BE2C (cell line): ENCODE results near the gene KIF26A.

Experiments
- DNase-seq: peaks from one replicate; pipeline ENCODE4 v3.0.0-alpha.2; 2020
- H3K27me3 ChIP-seq: fragments of 250-450 bp; sonication (Bioruptor Pico); 2 replicates; pipeline ENCODE4 v1.5.1; 2020; ENCODE audit warnings: mild to moderate bottlenecking
- H3K36me3 ChIP-seq: fragments of 250-450 bp; sonication (Bioruptor Pico); 2 replicates; pipeline ENCODE4 v1.5.1; 2020; ENCODE audit warnings: mild to moderate bottlenecking
- H3K4me1 ChIP-seq: fragments of 250-450 bp; sonication (Bioruptor Pico); 2 replicates; pipeline ENCODE4 v1.5.1; 2020
- H3K4me3 ChIP-seq: 2 replicates; pipeline ENCODE4 v1.5.1; 2011; ENCODE audit warnings: low read depth, low read length
- H3K9me3 ChIP-seq: fragments of 250-450 bp; sonication (Bioruptor Pico); 2 replicates; pipeline ENCODE4 v1.5.1; 2020
- CTCF ChIP-seq: IDR thresholded peaks from 2 replicates; pipeline ENCODE4 v1.5.1; 2012; ENCODE audit warnings: mild to moderate bottlenecking, low read depth, low read length

Gene KIF26A

GRCh38 chr14:104164041-104164440, 25.7 kb downstream of the KIF26A start:
- no peak for DNase-seq
- Histone ChIP-seq H3K9me3 (no peaks in the 10 kb centered on the region), H3K4me3 (no peak overlapping the region), H3K27me3 (no peaks in the 10 kb centered on the region), H3K4me1 (peaks cover 42% of the 10 kb centered on the region), H3K36me3 (peaks cover 65% of the 10 kb centered on the region)
- TF ChIP-seq CTCF = no peak

GRCh38 chr14:104164512-104164911, 26.1 kb downstream of the KIF26A start:
- H3K27me3 ChIP-seq = no peaks in the 10 kb centered on the region
- H3K9me3 ChIP-seq = no peaks in the 10 kb centered on the region
- H3K4me3 ChIP-seq = no peak overlapping the region
- DNase-seq = no peak
- TF ChIP-seq CTCF = no peak
- H3K36me3 ChIP-seq = peaks cover 62% of the 10 kb centered on the region
- H3K4me1 ChIP-seq = peaks cover 42% of the 10 kb centered on the region

GRCh38 chr14:104166698-104167097, 28.3 kb downstream of the KIF26A start:
- peak; percentile 66 for DNase-seq
- no peak for TF ChIP-seq CTCF
- Histone ChIP-seq H3K4me1 (peaks cover 58% of the 10 kb centered on the region), H3K4me3 (no peak overlapping the region), H3K9me3 (no peaks in the 10 kb centered on the region), H3K27me3 (no peaks in the 10 kb centered on the region), H3K36me3 (peaks cover 55% of the 10 kb centered on the region)

- no peak for TF ChIP-seq CTCF
- no peaks in the 10 kb centered on the region for H3K9me3 ChIP-seq
- H3K4me3 ChIP-seq = no peak overlapping the region
- DNase-seq = peak; percentile 62
- peaks cover 61% of the 10 kb centered on the region for H3K36me3 ChIP-seq
- H3K4me1 ChIP-seq = peaks cover 67% of the 10 kb centered on the region
- no peaks in the 10 kb centered on the region for H3K27me3 ChIP-seq
Measured at GRCh38 chr14:104168603-104169002, 30.2 kb downstream of the KIF26A start.

GRCh38 chr14:104169005-104169698, 30.8 kb downstream of the KIF26A start:
- no peak for TF ChIP-seq CTCF
- Histone ChIP-seq H3K4me3 (no peak overlapping the region; the same call in 1 of the 2 replicates), H3K36me3 (peaks cover 66% of the 10 kb centered on the region), H3K4me1 (peaks cover 67% of the 10 kb centered on the region), H3K27me3 (no peaks in the 10 kb centered on the region), H3K9me3 (no peaks in the 10 kb centered on the region)
- peak; percentile 52 for DNase-seq

- no peak for TF ChIP-seq CTCF
- no peaks in the 10 kb centered on the region for H3K27me3 ChIP-seq
- H3K4me1 ChIP-seq = peaks cover 63% of the 10 kb centered on the region
- peak; percentile 54 for DNase-seq
- H3K36me3 ChIP-seq = peaks cover 74% of the 10 kb centered on the region
- no peaks in the 10 kb centered on the region for H3K9me3 ChIP-seq
- peak overlapping the region; percentile 17; the same call in 1 of the 2 replicates for H3K4me3 ChIP-seq
Measured at GRCh38 chr14:104169699-104170479, 31.5 kb downstream of the KIF26A start.
